Right forelimb (tissue), 1 donor: Measurements from ENCODE around the gene CHST1.

Experiments used
- DNase-seq: peaks from one replicate; pipeline ENCODE4 v3.0.0-alpha.2; 2018

The CHST1 gene

GRCh38 chr11:45599161-45599943 is 66.1 kb downstream of the CHST1 start:
- DNase-seq = no peak
